Esophagus muscularis mucosa (tissue), 3 donors: Measurements from ENCODE around the gene AOAH.

Experiments used
- CTCF ChIP-seq, 3 experiments: fragments of 200-600 bp in 2 of 3; fragments of 450-650 bp in 1 of 3; sonication (generic) in 2 of 3; IDR thresholded peaks; one replicate each; pipeline ENCODE4 v1.5.1; 2017 to 2019; ENCODE audit warnings: antibody characterized with exemption in 3 of 3, mild to moderate bottlenecking in 2 of 3, moderate library complexity in 1 of 3
- POLR2A ChIP-seq: fragments of 450-650 bp; IDR thresholded peaks from one replicate; pipeline ENCODE4 v1.6.1; 2017; ENCODE audit warnings: antibody characterized with exemption, moderate library complexity, mild to moderate bottlenecking, low read depth
- POLR2AphosphoS5 ChIP-seq, 2 donors: sonication (generic); formaldehyde crosslinking; IDR thresholded peaks; one replicate each; pipeline ENCODE4 v1.6.1; 2017; ENCODE audit warnings: antibody characterized with exemption in 2 of 2

GRCh38 chr7:36736899-36737211 lies 12.6 kb upstream of the AOAH start:
- TF ChIP-seq CTCF (IDR thresholded peaks at IDR 0.05) (no peak), POLR2A (no peak), POLR2AphosphoS5 (IDR thresholded peaks at IDR 0.05) (no peak)
